ENCODE measurements around the gene PCSK1.

Gene PCSK1

GRCh38 chr5:96431376-96432187 is 1.5 kb downstream of the PCSK1 start:
- no peak overlapping the region for H3K4me3 ChIP-seq (ENCODE audit: low read depth, low read length)
- DNase-seq (ENCODE audit: low read depth) = no peak

GRCh38 chr5:96427824-96428223 is 5.2 kb downstream of the PCSK1 start:
- no peak for DNase-seq (ENCODE audit: low read depth)
- H3K4me3 ChIP-seq (ENCODE audit: low read depth, low read length) = no peak overlapping the region
- TF ChIP-seq CTCF (IDR thresholded peaks at IDR 0.05; ENCODE audit: low read depth, low read length, missing control alignments) = no peak

More at GRCh38 chr5:96431376-96432187, 1.5 kb downstream of the PCSK1 start:
- no peak for TF ChIP-seq CTCF (IDR thresholded peaks at IDR 0.05; ENCODE audit: low read depth, low read length, missing control alignments)

GRCh38 chr5:96426831-96427230 is 6.2 kb downstream of the PCSK1 start:
- no peak for TF ChIP-seq CTCF (IDR thresholded peaks at IDR 0.05; ENCODE audit: low read depth, low read length, missing control alignments)
- no peak for DNase-seq (ENCODE audit: low read depth)
- H3K4me3 ChIP-seq (ENCODE audit: low read depth, low read length) = no peak overlapping the region

- TF ChIP-seq CTCF (IDR thresholded peaks at IDR 0.05; ENCODE audit: low read depth, low read length, missing control alignments) = no peak
- DNase-seq (ENCODE audit: low read depth) = no peak
- no peak overlapping the region for H3K4me3 ChIP-seq (ENCODE audit: low read depth, low read length)
These were observed 7.6 kb downstream of the PCSK1 start for GRCh38 chr5:96425443-96425842.

GRCh38 chr5:96415897-96416296 is 17.2 kb downstream of the PCSK1 start:
- no peak overlapping the region for H3K4me3 ChIP-seq (ENCODE audit: low read depth, low read length)
- no peak for DNase-seq (ENCODE audit: low read depth)
- TF ChIP-seq CTCF (IDR thresholded peaks at IDR 0.05; ENCODE audit: low read depth, low read length, missing control alignments) = no peak

- H3K4me3 ChIP-seq (ENCODE audit: low read depth, low read length) = no peak overlapping the region
- no peak for DNase-seq (ENCODE audit: low read depth)
- no peak for TF ChIP-seq CTCF (IDR thresholded peaks at IDR 0.05; ENCODE audit: low read depth, low read length, missing control alignments)
These were observed 20.1 kb downstream of the PCSK1 start for GRCh38 chr5:96412868-96413449.

All from GM12864 (cell line).